ENCODE measurements around the gene PLCB3. TPM values are rescaled to one million over a fixed set of nuclear protein-coding genes. Genes with fewer than 3 reads are reported as not detected.

Gene PLCB3
- total and polyA plus RNA-seq, 2 of the 13 experiments (the other 11 are each of a cell fraction or from before 2014, with no cell fraction given) = 7.5 to 13.8 TPM

DNA sequence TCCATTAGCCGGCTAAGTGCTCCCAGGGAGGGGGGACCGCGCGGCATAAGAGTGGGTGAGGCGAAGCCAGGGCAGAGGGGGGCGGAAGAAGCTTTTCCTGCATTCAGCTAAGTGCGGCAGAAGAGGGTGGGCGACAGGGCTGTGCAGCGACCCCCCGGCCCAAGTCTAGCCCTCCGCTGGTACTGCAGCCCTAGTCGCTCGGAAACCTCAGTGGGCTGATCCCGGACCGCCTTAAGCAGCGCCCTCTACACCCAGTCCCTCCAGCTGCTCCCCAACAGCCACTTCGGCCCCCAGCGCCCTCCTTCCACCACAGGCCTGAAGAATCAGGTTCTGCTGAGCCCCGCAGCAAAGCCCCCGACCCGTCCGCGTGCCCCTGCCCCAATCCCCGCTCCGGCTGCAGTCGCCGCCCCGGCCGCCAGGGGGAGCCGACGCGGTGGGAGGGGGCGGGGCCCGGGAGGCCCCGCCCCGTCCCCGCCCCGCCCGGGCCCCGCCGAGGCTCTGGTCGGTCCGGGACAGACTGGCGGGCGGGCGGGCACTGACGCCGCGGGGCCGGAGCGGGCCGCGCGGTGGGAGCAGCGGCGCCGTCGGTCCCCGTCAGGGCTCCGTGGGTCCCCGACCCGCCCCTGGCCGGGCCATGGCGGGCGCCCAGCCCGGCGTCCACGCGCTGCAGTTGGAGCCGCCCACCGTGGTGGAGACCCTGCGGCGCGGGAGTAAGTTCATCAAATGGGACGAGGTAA, at the start of gene PLCB3 (continued):
- 0 out of 2 replicates have a peak, but pooled peaks have one; percentile 38 for TF ChIP-seq SP2 (CRISPR knock-in tag; IDR thresholded peaks at IDR 0.05)
- 0 out of 2 replicates have a peak, but pooled peaks have one; percentile 54 for TF ChIP-seq YEATS4 (CRISPR knock-in tag; IDR thresholded peaks at IDR 0.05; ENCODE audit: borderline replicate concordance)
- no peak for TF ChIP-seq IRF1 (CRISPR knock-in tag; IDR thresholded peaks at IDR 0.05; ENCODE audit: low read depth)
- TF ChIP-seq HMG20A (CRISPR knock-in tag; IDR thresholded peaks at IDR 0.05; ENCODE audit: borderline replicate concordance) = no peak
- peak; percentile 56; the same call in 1 of the 2 replicates for TF ChIP-seq ARID4A (CRISPR knock-in tag; IDR thresholded peaks at IDR 0.05; ENCODE audit: borderline replicate concordance)
- no peak for TF ChIP-seq ZBTB21 (CRISPR knock-in tag; IDR thresholded peaks at IDR 0.05)
- TF ChIP-seq ZNF619 (CRISPR knock-in tag; IDR thresholded peaks at IDR 0.05) = no peak
- peak; percentile 48; the same call in 1 of the 2 replicates for TF ChIP-seq RAD21 (CRISPR knock-in tag; IDR thresholded peaks at IDR 0.05)
- TF ChIP-seq RFX5 (IDR thresholded peaks at IDR 0.05; ENCODE audit: low read depth, low read length) = no peak
- TF ChIP-seq ZFYVE20 (CRISPR knock-in tag; IDR thresholded peaks at IDR 0.05; ENCODE audit: borderline replicate concordance, low read depth) = no peak
- no peak for TF ChIP-seq HCFC1 (IDR thresholded peaks at IDR 0.05; ENCODE audit: low read depth, low read length)
- TF ChIP-seq CREM (IDR thresholded peaks at IDR 0.05) = no peak
- no peak for TF ChIP-seq CREM (CRISPR knock-in tag; IDR thresholded peaks at IDR 0.05)
- no peak for TF ChIP-seq CBX1 (IDR thresholded peaks at IDR 0.05; ENCODE audit: low read depth)
- TF ChIP-seq PHF20 (CRISPR knock-in tag; IDR thresholded peaks at IDR 0.05) = no peak
- TF ChIP-seq, protein P1, sequence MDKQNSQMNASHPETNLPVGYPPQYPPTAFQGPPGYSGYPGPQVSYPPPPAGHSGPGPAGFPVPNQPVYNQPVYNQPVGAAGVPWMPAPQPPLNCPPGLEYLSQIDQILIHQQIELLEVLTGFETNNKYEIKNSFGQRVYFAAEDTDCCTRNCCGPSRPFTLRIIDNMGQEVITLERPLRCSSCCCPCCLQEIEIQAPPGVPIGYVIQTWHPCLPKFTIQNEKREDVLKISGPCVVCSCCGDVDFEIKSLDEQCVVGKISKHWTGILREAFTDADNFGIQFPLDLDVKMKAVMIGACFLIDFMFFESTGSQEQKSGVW (CRISPR knock-in tag; IDR thresholded peaks at IDR 0.05; ENCODE audit: borderline replicate concordance) = no peak
- TF ChIP-seq EP300 (IDR thresholded peaks at IDR 0.05; ENCODE audit: low read depth in 2 of 2, low read length in 2 of 2) = no peak
- no peak for TF ChIP-seq EP300 (CRISPR knock-in tag; IDR thresholded peaks at IDR 0.05; ENCODE audit: borderline replicate concordance)
